GM08714 (cell line): Measurements from ENCODE around the gene PLXNA1.

ENCODE experiments used
- H3K4me3 ChIP-seq: fragments of 200-500 bp; sonication (Bioruptor generic); 2 replicates; pipeline ENCODE4 v1.5.1; 2014; ENCODE audit warnings: mild to moderate bottlenecking, low read length, inconsistent platforms
- ZNF274 ChIP-seq: IDR thresholded peaks from 2 replicates; pipeline ENCODE4 v1.6.1; 2012; ENCODE audit warnings: mild to moderate bottlenecking, low read depth, low read length

Gene PLXNA1

GRCh38 chr3:127029658-127030507 lies 47.0 kb downstream of the PLXNA1 start:
- no peak overlapping the region for H3K4me3 ChIP-seq
- TF ChIP-seq ZNF274 = no peak

- no peak for TF ChIP-seq ZNF274
Observed at GRCh38 chr3:127030508-127031412, 47.8 kb downstream of the PLXNA1 start.

GRCh38 chr3:127031413-127031810 lies 48.5 kb downstream of the PLXNA1 start:
- TF ChIP-seq ZNF274 = no peak
- H3K4me3 ChIP-seq = no peak overlapping the region

More at GRCh38 chr3:127030508-127031412, 47.8 kb downstream of the PLXNA1 start:
- H3K4me3 ChIP-seq = no peak overlapping the region

- TF ChIP-seq ZNF274 = no peak
- no peak overlapping the region for H3K4me3 ChIP-seq
Observed at GRCh38 chr3:127031845-127032244, 48.9 kb downstream of the PLXNA1 start.

- TF ChIP-seq ZNF274 = no peak
Observed at GRCh38 chr3:127032296-127032990, 49.5 kb downstream of the PLXNA1 start.

More at GRCh38 chr3:127032296-127032990, 49.5 kb downstream of the PLXNA1 start:
- H3K4me3 ChIP-seq = no peak overlapping the region
